GM23338 (cell line): ENCODE measurements around the gene UNK. TPM values are rescaled to one million over a fixed set of nuclear protein-coding genes. Genes with fewer than 3 reads are reported as not detected.

Source experiments
- ATAC-seq: fragments of 200-7000 bp; cut with Tn5 transposase; 3 replicates; pipeline ENCODE4 v1.9.1; 2020
- DNase-seq: peaks from one replicate; pipeline ENCODE4 v3.0.0-alpha.2; 2015; ENCODE audit warnings: low spot score
- H2AFZ ChIP-seq: fragments of 200-600 bp; sonication (generic); 2 replicates; pipeline ENCODE4 v1.8.0; 2016; ENCODE audit warnings: antibody characterized with exemption, mild to moderate bottlenecking, moderate library complexity
- H3F3A ChIP-seq: fragments of 200-600 bp; sonication (generic); replicated peaks from 2 replicates; pipeline ENCODE4 v1.8.0; 2017; ENCODE audit warnings: antibody characterized with exemption, mixed run types, low read depth
- H3K27ac ChIP-seq: fragments of 200-600 bp; sonication (generic); 2 replicates; pipeline ENCODE4 v1.6.1; 2016; ENCODE audit warnings: low read depth
- H3K27me3 ChIP-seq: fragments of 200-600 bp; sonication (generic); 2 replicates; pipeline ENCODE4 v1.8.0; 2016; ENCODE audit warnings: mild to moderate bottlenecking, mixed run types, moderate library complexity; ENCODE audit not compliant: insufficient read depth
- H3K36me3 ChIP-seq: fragments of 200-600 bp; sonication (generic); 2 replicates; pipeline ENCODE4 v1.8.0; 2016; ENCODE audit warnings: mild to moderate bottlenecking; ENCODE audit not compliant: insufficient read depth
- H3K4me1 ChIP-seq: fragments of 200-600 bp; sonication (generic); 2 replicates; pipeline ENCODE4 v1.8.0; 2016; ENCODE audit warnings: mild to moderate bottlenecking, moderate library complexity; ENCODE audit not compliant: insufficient read depth
- H3K4me2 ChIP-seq: fragments of 200-600 bp; sonication (generic); 2 replicates; pipeline ENCODE4 v1.7.1; 2017; ENCODE audit warnings: mixed run types
- H3K4me3 ChIP-seq: fragments of 200-600 bp; sonication (generic); 2 replicates; pipeline ENCODE4 v1.6.1; 2016; ENCODE audit warnings: mixed run types
- H3K79me2 ChIP-seq: fragments of 200-600 bp; sonication (generic); replicated peaks from 2 replicates; pipeline ENCODE4 v1.8.0; 2017; ENCODE audit warnings: mild to moderate bottlenecking; ENCODE audit not compliant: insufficient read depth
- H3K9me2 ChIP-seq: fragments of 200-600 bp; sonication (generic); 2 replicates; pipeline ENCODE4 v1.8.0; 2017; ENCODE audit not compliant: insufficient read depth
- H4K20me1 ChIP-seq: fragments of 200-600 bp; sonication (generic); replicated peaks from 2 replicates; pipeline ENCODE4 v1.8.0; 2017; ENCODE audit warnings: mild to moderate bottlenecking; ENCODE audit not compliant: insufficient read depth
- H3K27ac Mint-ChIP-seq: 2 replicates; pipeline ENCODE4 v1.8.0; 2020; ENCODE audit warnings: inconsistent platforms, mild to moderate bottlenecking, moderate library complexity, mixed read lengths
- H3K27me3 Mint-ChIP-seq: 3 replicates; pipeline ENCODE4 v1.8.0; 2022; ENCODE audit warnings: low read depth, mild to moderate bottlenecking, moderate library complexity, mixed read lengths, inconsistent platforms; ENCODE audit not compliant: insufficient read depth, poor library complexity
- H3K36me3 Mint-ChIP-seq: 3 replicates; pipeline ENCODE4 v1.8.0; 2021; ENCODE audit warnings: low read depth, mild to moderate bottlenecking, inconsistent platforms, moderate library complexity, mixed read lengths
- H3K4me1 Mint-ChIP-seq: 3 replicates; pipeline ENCODE4 v1.8.0; 2020; ENCODE audit warnings: mild to moderate bottlenecking, inconsistent platforms, mixed read lengths
- H3K4me3 Mint-ChIP-seq: 3 replicates; pipeline ENCODE4 v1.8.0; 2021; ENCODE audit warnings: moderate library complexity, mild to moderate bottlenecking, inconsistent platforms, mixed read lengths
- H3K9me3 Mint-ChIP-seq: 3 replicates; pipeline ENCODE4 v1.8.0; 2020; ENCODE audit warnings: moderate library complexity, mild to moderate bottlenecking, inconsistent platforms, mixed read lengths
- CREB1 ChIP-seq: fragments of 250-450 bp; sonication (Bioruptor Pico); IDR thresholded peaks from 2 replicates; pipeline ENCODE4 v1.5.0; 2020; ENCODE audit warnings: low read depth, mild to moderate bottlenecking, moderate library complexity
- CTCF ChIP-seq, 2 experiments: fragments of 200-600 bp in 1 of 2; sonication (generic) in 1 of 2; conservative IDR thresholded peaks; 2 replicates each; pipeline versions ENCODE4 v1.5.1 to v1.6.1; 2016 to 2017; ENCODE audit warnings: antibody characterized with exemption in 2 of 2, low read depth in 2 of 2, mild to moderate bottlenecking in 2 of 2, moderate library complexity in 1 of 2
- ETS1 ChIP-seq: IDR thresholded peaks from 2 replicates; pipeline ENCODE4 v1.6.1; 2016; ENCODE audit warnings: antibody characterized with exemption
- EZH2 ChIP-seq: fragments of 200-600 bp; sonication (generic); IDR thresholded peaks from one replicate; pipeline ENCODE4 v1.8.0; 2017; ENCODE audit warnings: antibody characterized with exemption, mild to moderate bottlenecking, low read depth; ENCODE audit not compliant: unreplicated experiment
- EZH2phosphoT487 ChIP-seq: fragments of 200-600 bp; sonication (generic); IDR thresholded peaks from one replicate; pipeline ENCODE4 v1.8.1; 2018; ENCODE audit warnings: antibody characterized with exemption; ENCODE audit not compliant: unreplicated experiment
- JUNB ChIP-seq: IDR thresholded peaks from one replicate; pipeline ENCODE4 v1.6.1; 2016; ENCODE audit warnings: antibody characterized with exemption; ENCODE audit not compliant: unreplicated experiment
- NANOG ChIP-seq: IDR thresholded peaks from 2 replicates; pipeline ENCODE4 v1.6.1; 2016; ENCODE audit warnings: antibody characterized with exemption, borderline replicate concordance
- REST ChIP-seq: IDR thresholded peaks from one replicate; pipeline ENCODE4 v1.6.1; 2018; ENCODE audit warnings: antibody characterized with exemption; ENCODE audit not compliant: unreplicated experiment
- STAT1 ChIP-seq: IDR thresholded peaks from one replicate; pipeline ENCODE4 v1.6.1; 2016; ENCODE audit warnings: antibody characterized with exemption; ENCODE audit not compliant: unreplicated experiment
- ZNF114 ChIP-seq: fragments of 250-450 bp; sonication (Bioruptor Pico); IDR thresholded peaks from 2 replicates; pipeline ENCODE4 v1.5.0; 2020; ENCODE audit warnings: mild to moderate bottlenecking, moderate library complexity
- ZNF331 ChIP-seq: fragments of 250-450 bp; sonication (Bioruptor Pico); IDR thresholded peaks from 2 replicates; pipeline ENCODE4 v1.5.0; 2020; ENCODE audit warnings: low read depth, mild to moderate bottlenecking, moderate library complexity
- ZNF462 ChIP-seq: fragments of 250-450 bp; sonication (Bioruptor Pico); IDR thresholded peaks from 2 replicates; pipeline ENCODE4 v1.5.0; 2020; ENCODE audit warnings: mild to moderate bottlenecking, moderate library complexity
- polyA plus RNA-seq: library from polyadenylated mRNA; unstranded; fragments of >200 nt; fragmentation: Nextera tagmentation; extraction: Ambion mirVana; gene quantifications from 2 replicates; pipeline ENCODE4 v1.2.1, GENCODE V29; 2016
- total RNA-seq: library from RNA; depleted of rRNA; stranded (reverse); fragments of >200 nt; shearing (Covaris generic); gene quantifications from 2 replicates; pipeline ENCODE4 v1.2.3, GENCODE V29; 2014

The UNK gene
- total and polyA plus RNA-seq, 2 experiments from 2014 or later = 21.8 to 65.2 TPM

GRCh38 chr17:75822119-75822799 lies 37.7 kb downstream of the UNK start:
- Mint-ChIP-seq H3K4me1 (peaks cover 5% of the 10 kb centered on the region; the same call in 2 of the 3 replicates), H3K27ac (no peak overlapping the region; the same call in 1 of the 2 replicates), H3K4me3 (no peak overlapping the region), H3K9me3 (no peaks in the 10 kb centered on the region), H3K27me3 (peaks cover 4% of the 10 kb centered on the region), H3K36me3 (peaks cover 41% of the 10 kb centered on the region)
- H3K27me3 ChIP-seq = no peaks in the 10 kb centered on the region
- H3K9me2 ChIP-seq = no peaks in the 10 kb centered on the region
- no peaks in the 10 kb centered on the region; the same call in 1 of the 2 replicates for H4K20me1 ChIP-seq
- H3K4me2 ChIP-seq = no peak overlapping the region
- H3K79me2 ChIP-seq = no peaks in the 10 kb centered on the region
- H3K4me1 ChIP-seq = peaks cover 5% of the 10 kb centered on the region
- no peak for DNase-seq
- no peak overlapping the region for H3K27ac ChIP-seq
- TF ChIP-seq EZH2 (no peak), ZNF331 (CRISPR knock-in tag) (no peak), REST (no peak), JUNB (no peak), NANOG (no peak), STAT1 (no peak), CTCF (conservative IDR thresholded peaks at IDR 0.05; ENCODE audit: low read depth in 2 of 2) (no peak), ZNF462 (no peak), ETS1 (no peak), ZNF114 (CRISPR knock-in tag) (no peak), EZH2phosphoT487 (no peak), CREB1 (CRISPR knock-in tag) (no peak)
- no peaks in the 10 kb centered on the region; the same call in none of the 2 replicates for H3K36me3 ChIP-seq
- H2AFZ ChIP-seq = no peak overlapping the region
- no peak for ATAC-seq
- H3K4me3 ChIP-seq = no peak overlapping the region
- peaks cover 13% of the 10 kb centered on the region; the same call in 1 of the 2 replicates for H3F3A ChIP-seq
